HG03175 (cell line): ENCODE measurements around the gene CRYBA4.

Experiments used
- ATAC-seq: cut with Tn5 transposase; IDR thresholded peaks from one replicate; pipeline ENCODE4 v1.9.1; 2021; ENCODE audit warnings: mild to moderate bottlenecking, moderate library complexity; ENCODE audit not compliant: unreplicated experiment

CRYBA4 gene

DNA sequence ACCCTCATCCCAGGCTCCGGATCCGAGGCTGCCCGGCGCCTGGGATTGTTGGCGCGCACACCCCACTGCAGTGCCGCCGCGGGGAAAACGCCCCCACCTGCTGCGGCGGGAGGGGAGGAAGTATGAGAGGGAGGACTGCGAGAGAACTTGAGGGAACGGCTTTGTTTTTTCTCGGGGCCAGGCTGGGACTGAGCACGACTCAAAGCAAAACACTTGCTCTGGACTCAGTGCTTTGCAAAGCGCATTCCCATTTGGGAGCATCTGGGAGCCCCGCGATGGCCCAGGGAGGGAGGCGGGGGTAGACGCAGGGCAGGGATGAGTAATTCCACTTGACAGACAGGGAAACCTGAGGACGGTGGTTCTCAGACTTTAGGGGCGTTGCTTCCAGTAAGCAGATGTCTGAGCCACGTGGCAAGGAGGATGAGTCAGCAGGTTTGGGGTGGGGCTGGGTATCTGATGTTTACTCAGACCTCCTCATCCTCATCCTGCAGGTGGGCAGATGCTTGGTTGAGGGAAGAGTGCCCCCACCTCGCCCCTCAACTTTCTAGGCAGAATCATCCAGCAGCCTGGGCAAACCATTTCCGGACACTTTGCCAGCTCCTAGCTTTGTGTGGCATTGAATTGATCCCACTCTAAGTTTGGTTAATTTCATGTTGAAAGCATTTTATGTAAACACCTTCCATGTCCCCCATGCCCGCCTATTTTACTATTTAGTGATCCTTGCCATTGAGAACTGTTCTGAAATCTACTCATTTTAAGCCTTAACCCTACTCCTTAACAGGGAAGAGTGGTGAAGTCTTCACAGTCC is 37.1 kb downstream of the CRYBA4 start:
- peak; percentile 64 for ATAC-seq

DNA sequence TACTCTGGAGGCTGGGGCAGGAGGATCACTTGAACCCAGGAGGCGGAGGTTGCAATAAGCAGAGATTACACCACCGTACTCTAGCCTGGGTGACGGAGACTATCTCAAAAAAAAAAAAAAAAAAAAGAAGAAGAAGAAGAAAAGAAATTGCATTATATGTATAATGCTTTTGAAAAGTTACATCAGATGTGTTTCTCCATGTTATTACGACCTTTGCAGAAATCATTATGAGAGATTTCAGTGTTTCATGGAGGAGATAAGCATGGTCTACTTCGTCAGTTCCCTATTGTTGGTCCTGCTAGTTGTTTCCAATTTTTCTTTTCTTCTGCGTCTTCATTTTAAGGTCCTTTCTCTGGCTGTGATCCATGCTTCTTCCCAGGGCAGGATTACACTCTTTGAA is 38.6 kb downstream of the CRYBA4 start:
- no peak for ATAC-seq

DNA sequence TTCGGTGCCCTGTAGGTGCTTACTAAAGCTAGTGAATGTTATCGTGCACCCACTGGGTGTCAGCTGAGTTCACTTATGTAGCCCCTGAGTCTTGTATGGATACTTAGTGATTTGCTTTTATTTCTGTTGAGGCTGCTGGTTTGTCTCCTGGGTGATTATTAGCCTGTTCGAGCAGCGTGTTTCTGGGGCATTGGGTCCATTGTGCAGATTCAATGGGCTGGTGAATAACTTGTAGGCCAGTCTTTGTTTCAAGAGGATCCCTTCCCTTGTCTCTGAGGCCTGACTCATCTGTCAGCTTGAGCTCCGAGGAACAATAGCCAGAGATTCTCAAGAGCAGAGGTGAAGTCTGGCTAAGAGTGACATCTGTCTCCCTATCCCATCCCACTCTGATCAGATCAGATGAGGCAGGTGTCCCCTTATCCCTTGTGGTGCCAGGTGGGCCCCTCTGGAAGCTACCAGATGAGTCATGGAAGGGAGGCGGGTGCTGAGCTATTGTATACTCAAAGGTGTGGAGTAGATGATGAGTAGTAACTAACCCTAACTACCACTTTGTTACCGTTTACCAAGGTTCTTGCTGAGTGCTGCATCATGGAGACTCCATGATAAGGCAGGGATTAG is 39.3 kb downstream of the CRYBA4 start:
- ATAC-seq = no peak

DNA sequence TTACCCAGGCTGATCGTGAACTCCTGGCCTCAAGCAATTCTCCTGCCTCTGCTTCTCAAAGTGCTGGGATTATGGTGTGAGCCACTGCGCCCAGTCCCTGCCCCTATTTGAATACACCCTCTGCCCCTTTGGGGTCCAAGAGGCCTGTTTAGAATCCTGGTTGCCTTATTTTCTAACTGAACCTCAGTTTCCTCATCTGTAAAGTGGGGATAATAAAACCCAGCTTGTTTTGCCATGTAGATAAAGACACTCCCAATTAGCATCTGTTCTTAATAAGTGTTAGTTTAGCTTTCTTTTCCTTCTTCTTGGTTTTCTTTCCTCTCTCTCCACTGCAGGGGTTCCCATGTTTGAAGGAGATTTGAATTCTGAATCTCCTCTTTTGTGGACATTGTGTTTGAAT is 40.4 kb downstream of the CRYBA4 start:
- ATAC-seq = no peak

DNA sequence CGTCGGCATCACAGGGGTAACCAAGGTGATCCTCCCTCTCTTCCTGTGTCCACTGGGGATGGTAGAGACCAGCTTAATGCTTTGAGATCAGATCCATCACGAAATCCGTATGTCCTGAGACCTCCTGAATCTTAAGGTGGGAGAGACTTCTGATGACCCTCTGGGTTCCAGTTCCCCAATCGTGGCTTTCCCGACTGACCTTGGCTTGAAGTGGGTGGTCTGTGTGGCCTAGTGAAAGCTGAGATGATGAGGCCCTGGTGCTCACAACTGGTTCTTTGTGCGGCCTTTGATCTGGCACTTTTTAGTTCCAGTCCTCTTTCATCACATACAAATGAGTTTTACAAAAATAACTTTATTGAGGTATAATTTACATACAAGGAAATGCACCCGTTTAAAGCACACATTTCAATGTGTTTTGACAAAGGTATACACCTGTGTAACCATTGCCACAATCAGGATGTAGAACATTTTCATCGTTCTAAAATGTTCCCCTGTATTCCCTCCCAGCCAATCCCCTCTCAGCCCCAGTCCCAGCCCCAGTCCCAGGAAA is 41.7 kb downstream of the CRYBA4 start:
- ATAC-seq = no peak

GRCh38 chr22:26665813-26666231 is 44.1 kb downstream of the CRYBA4 start:
- no peak for ATAC-seq

DNA sequence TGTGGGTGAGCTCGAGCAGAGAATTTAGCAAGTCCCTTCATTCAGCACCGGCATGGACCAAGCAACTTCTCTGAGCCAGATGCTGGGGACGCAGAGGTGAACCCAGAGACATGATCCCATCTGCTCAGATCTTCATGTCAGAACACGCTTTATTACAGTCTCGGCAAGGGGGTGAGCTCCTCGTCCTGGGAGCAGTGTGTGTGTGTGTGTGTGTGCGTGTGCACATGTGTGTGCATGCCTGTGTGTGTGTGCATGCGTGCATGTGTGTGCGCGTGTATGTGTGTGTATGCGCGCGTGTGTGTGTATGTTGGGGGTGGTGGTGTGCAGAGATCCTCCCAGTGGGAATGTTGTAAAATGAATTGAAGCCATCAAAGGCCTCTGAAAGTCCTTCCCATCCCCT is 45.4 kb downstream of the CRYBA4 start:
- no peak for ATAC-seq

GRCh38 chr22:26669060-26669481 is 47.3 kb downstream of the CRYBA4 start:
- ATAC-seq = no peak

DNA sequence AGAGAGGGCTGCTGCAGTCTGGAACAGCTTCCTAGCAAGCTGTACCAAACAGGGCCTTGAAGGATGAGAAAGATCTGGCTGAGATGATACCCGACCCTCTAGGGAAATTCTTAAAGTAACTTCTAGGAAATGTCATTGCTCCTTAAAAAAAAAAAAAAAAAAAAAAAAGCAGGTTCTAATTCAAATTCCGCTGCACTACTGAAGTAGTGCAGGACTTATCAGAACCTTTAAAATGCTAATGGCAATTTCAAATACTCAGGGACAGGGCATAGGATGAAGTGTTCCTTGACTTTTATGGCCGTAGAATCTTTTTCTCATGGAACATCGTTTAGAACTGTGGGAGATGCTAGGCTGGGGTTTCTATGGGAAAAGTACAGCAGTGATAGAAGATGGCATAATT is 48.7 kb downstream of the CRYBA4 start:
- ATAC-seq = no peak

DNA sequence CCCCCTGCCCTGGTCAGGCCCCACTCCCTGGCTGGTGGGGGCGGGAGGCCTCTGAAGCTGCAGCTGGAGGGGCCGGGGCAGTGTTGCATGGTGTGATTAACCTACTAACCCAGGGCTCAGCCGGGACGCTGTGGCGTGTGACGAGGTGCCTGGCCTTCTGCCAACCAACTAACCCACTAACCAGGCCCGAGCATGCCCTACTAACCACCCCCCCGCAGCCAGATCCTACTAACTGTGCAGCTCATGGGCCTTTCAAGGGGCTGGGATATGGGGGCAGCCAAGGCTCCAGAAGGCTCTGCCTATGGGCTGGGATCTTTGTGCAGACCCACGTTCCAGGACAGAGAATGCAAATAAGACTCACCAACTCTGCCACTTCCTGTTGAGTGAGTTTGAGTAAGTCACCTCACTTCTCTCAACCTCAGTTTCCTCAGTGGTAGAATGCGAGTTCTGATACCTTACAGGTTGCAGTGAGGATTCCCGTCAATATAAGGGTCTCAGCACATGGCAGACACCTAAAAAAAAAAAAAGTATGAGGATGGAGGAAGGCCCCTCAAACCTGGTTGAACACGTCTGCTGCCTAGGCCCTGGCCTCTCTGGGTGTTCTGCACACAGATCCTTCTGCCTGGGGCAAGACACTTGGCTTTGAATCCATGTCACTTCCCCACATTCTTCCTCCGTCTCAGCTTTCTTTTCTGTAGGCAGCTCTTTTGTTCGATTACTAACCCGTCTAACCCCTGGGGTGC is 49.7 kb downstream of the CRYBA4 start:
- ATAC-seq = peak; percentile 30

GRCh38 chr22:26672060-26672471 is 50.3 kb downstream of the CRYBA4 start:
- ATAC-seq = peak; percentile 2

- ATAC-seq = peak; percentile 68
These were observed 51.1 kb downstream of the CRYBA4 start for GRCh38 chr22:26672590-26673468.

DNA sequence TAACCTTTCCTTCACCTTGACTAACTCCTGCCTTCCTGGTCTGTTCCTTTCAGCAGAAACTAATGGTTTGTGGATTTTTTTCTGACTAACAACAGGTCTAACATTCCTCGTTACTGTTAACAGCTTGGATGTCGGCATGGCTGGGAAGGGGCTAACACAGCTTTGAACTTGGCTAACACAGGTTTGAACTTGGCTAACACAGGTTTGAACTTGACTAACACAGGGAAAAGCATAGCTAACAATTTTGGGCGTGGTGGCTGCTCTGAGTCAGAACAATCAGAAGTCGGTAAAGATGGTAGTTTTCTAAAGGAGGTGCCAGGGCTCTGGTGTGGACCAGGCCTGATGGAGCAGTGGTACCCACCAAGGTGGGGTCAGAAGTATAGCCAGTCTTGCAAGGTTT is 51.7 kb downstream of the CRYBA4 start:
- no peak for ATAC-seq

- ATAC-seq = no peak
These were observed 52.7 kb downstream of the CRYBA4 start for GRCh38 chr22:26674211-26675190.

- no peak for ATAC-seq
These were observed 54.0 kb downstream of the CRYBA4 start for GRCh38 chr22:26675687-26676268.

DNA sequence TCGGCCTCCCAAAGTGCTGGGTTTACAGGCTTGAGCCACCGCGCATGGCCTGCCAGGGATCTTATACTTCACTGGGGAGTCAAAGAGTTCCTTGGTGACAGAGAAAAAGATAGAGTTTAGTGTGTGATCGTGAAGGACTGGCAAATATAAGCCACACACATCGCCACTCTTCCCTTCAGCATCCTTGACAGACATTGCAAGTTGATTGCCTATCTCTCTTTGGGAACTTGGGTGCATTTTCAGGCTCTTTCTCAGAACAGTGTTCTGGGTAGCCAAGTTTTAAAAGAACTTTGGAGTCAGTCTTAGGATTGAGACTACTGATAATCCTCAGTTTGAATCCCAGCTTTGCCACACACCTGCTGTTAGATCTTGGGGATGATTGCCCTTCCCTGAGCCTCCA is 55.5 kb downstream of the CRYBA4 start:
- ATAC-seq = no peak

GRCh38 chr22:26679003-26679629 is 57.4 kb downstream of the CRYBA4 start:
- no peak for ATAC-seq
